GM18526 (cell line): Measurements from ENCODE around the gene PRAMEF15.
"Not testable (repeated sequence)": the region's sequence is repeated elsewhere in the genome, so short reads cannot be mapped to it uniquely, and the experiment has no call there.

Experiments
- POLR2A ChIP-seq: IDR thresholded peaks from 3 replicates; pipeline ENCODE4 v1.6.1; 2011; ENCODE audit not compliant: insufficient read length; ENCODE audit errors: extremely low read depth

PRAMEF15 gene

DNA sequence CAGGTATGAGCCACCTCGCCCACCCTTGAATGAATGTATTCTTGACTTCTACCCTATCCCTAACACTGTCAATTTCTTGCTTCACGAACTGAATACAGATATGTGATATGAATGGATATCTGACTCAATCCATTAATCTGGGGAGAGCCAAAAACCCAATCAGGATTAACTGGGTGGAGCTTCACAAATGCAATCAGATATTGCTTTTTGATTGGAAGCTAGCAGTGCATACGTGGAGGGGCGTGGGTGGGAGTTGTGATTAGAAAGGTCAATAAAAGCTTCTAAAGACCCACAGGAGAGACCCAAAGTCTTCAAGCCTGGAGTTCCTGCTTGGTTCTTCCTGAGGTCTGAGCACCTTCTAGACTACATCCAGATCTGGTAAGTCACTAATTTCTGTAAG, at the start of gene PRAMEF15:
TSS of gene PRAMEF15 (plus strand) at position 301 of the 400 bp plus-strand sequence. CDS start 2,827 bp downstream, outside the sequence.
- TF ChIP-seq POLR2A: not testable (repeated sequence)

DNA sequence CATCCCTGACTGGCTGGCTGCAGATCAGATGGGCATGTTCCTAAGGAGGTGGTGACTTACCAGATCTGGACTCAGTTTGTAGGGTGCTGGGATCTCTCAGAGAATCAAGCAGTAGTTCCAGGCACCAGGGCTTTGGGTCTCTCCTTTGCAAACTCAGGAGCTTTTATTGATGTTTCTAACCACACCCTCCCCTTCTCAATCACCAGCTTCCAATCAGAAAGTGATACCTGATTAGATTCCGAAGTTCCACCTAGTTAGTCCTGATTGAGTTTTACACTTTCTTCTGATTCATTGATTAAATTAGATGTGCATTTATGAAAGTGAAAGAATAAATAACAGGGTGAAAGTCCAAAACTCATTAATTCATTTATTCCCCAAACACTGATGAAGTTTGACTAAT, 30.3 kb upstream of the PRAMEF15 start, which contains the start of gene PRAMEF8:
TSS of gene PRAMEF8 (minus strand) at position 101 of the 400 bp plus-strand sequence. CDS start 1,046 bp downstream, outside the sequence.
- TF ChIP-seq POLR2A: not testable (repeated sequence)

DNA sequence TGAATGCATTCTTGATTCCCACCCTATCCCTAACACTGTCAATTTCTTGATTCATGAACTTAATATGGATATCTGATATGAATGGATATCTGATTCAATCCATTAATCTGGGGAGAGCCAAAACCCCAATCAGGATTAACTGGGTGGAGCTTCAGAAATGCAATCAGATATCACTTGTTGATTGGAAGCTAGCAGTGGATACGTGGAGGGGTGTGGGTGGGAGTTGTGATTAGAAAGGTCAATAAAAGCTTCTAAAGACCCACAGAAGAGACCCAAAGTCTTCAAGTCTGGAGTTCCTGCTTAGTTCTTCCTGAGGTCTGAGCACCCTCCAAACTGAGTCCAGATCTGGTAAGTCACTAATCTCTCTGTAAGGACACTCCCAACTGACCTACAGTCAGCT, 12.1 kb upstream of the PRAMEF15 start, which contains the start of gene PRAMEF33:
TSS of gene PRAMEF33 (plus strand) at position 301 of the 400 bp plus-strand sequence. CDS start 2,416 bp downstream, outside the sequence.
- not testable (repeated sequence) for TF ChIP-seq POLR2A

DNA sequence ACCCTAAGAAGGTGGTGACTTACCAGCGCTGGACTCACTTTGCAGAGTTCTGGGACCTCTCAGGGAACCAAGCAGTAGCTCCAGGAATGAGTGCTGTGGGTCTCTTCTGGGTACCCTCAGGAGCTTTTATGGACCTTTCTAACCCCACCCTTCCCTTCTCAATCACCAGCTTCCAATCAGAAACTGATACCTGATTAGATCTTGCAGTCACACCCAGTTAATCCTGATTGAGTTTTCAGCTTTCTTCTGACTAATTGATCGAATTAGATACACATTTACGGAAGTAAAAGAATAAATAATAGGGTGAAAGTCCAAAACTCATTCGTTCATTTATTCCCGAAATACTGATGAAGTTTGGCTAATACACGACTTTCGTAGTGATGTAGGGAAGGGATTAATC, 31.7 kb downstream of the PRAMEF15 start, which contains the start of gene PRAMEF14:
TSS of gene PRAMEF14 (minus strand) at position 101 of the 400 bp plus-strand sequence. CDS start 1,820 bp downstream, outside the sequence.
- TF ChIP-seq POLR2A: not testable (repeated sequence)
